Measurements from ENCODE around the gene TUB. TPM values are rescaled to one million over a fixed set of nuclear protein-coding genes. Genes with fewer than 3 reads are reported as not detected.

TUB gene
- total RNA-seq, 1 experiment from 2014 or later: not detected

DNA sequence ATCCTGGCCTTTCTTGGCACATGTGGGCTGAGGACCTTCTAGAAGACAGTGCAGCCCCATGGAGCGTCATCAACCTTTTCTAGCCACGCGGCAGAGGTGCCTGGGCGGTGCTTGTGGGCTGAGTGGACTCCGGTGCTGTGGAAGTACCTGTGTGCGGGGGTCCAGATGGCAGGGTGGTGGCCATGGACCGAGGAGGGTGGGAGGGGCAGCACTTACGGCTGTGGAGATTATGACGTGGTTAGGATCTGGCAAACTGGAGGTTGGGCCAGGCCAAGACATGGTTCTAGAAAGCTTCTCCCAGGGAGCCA, 2.0 kb downstream of the TUB start:
- TF ChIP-seq EZH2 (IDR thresholded peaks at IDR 0.05; ENCODE audit: low read depth): no peak
- TF ChIP-seq, protein P1, sequence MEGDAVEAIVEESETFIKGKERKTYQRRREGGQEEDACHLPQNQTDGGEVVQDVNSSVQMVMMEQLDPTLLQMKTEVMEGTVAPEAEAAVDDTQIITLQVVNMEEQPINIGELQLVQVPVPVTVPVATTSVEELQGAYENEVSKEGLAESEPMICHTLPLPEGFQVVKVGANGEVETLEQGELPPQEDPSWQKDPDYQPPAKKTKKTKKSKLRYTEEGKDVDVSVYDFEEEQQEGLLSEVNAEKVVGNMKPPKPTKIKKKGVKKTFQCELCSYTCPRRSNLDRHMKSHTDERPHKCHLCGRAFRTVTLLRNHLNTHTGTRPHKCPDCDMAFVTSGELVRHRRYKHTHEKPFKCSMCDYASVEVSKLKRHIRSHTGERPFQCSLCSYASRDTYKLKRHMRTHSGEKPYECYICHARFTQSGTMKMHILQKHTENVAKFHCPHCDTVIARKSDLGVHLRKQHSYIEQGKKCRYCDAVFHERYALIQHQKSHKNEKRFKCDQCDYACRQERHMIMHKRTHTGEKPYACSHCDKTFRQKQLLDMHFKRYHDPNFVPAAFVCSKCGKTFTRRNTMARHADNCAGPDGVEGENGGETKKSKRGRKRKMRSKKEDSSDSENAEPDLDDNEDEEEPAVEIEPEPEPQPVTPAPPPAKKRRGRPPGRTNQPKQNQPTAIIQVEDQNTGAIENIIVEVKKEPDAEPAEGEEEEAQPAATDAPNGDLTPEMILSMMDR (conservative IDR thresholded peaks at IDR 0.05): no peak
- Histone ChIP-seq H3K9me2 (ENCODE audit: insufficient read depth) (no peaks in the 10 kb centered on the region), H3K79me2 (ENCODE audit: low read depth) (no peaks in the 10 kb centered on the region), H3K27me3 (ENCODE audit: insufficient read depth, low read depth) (peaks cover 13% of the 10 kb centered on the region; the same call in 1 of the 2 replicates), H3F3A (ENCODE audit: insufficient read depth, low read depth) (no peaks in the 10 kb centered on the region), H3K4me1 (replicated peaks; ENCODE audit: insufficient read depth) (no peaks in the 10 kb centered on the region), H4K20me1 (ENCODE audit: insufficient read depth) (no peaks in the 10 kb centered on the region), H3K4me3 (no peak overlapping the region), H3K9me3 (ENCODE audit: insufficient read depth, low read depth) (no peaks in the 10 kb centered on the region), H3K36me3 (ENCODE audit: low read depth) (no peaks in the 10 kb centered on the region), H3K4me2 (no peak overlapping the region), H2AFZ (no peak overlapping the region), H3K27ac (no peak overlapping the region)
- no TSS peak for BruUV-seq (replicated peaks)
- ChIA-PET POLR2A (ENCODE audit: unreplicated experiment) (no interaction called here), CTCF (no interaction called here)
- DNase-seq: no peak
- intact Hi-C loops (cut with micrococcal nuclease; ENCODE audit: unreplicated experiment): no loop called here

DNA sequence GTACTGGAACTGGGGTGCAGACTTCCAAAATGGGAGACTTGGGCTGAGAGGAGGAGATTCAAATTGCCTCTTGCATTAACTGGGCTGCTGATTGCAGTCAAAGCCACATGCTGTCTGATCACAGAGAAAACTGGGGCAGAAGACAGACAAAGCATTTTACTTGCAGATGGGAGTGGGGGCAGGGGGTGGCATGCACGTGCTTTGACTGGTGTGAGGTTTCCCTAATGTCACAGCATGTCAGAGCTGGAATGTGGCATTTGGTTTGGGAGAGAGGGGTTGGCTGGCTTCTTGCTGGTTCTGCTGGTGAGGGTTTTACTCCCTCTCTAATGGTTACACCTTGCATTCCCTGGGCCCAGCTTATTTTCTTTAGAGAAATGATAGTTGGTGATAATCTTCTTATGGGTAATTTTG, 2.9 kb downstream of the TUB start:
- H3K36me3 ChIP-seq (ENCODE audit: low read depth): no peaks in the 10 kb centered on the region
- no peaks in the 10 kb centered on the region for H3K79me2 ChIP-seq (ENCODE audit: low read depth)
- CTCF ChIA-PET: no interaction called here
- intact Hi-C loops (cut with micrococcal nuclease; ENCODE audit: unreplicated experiment): no loop called here
- H3F3A ChIP-seq (ENCODE audit: insufficient read depth, low read depth): no peaks in the 10 kb centered on the region
- no peaks in the 10 kb centered on the region for H3K9me3 ChIP-seq (ENCODE audit: insufficient read depth, low read depth)
- peaks cover 13% of the 10 kb centered on the region; the same call in 1 of the 2 replicates for H3K27me3 ChIP-seq (ENCODE audit: insufficient read depth, low read depth)
- no peak overlapping the region for H3K4me3 ChIP-seq
- no peak for DNase-seq
- POLR2A ChIA-PET (ENCODE audit: unreplicated experiment): no interaction called here
- TF ChIP-seq, protein P1 (conservative IDR thresholded peaks at IDR 0.05): no peak
- no peak for TF ChIP-seq EZH2 (IDR thresholded peaks at IDR 0.05; ENCODE audit: low read depth)
- no peak overlapping the region for H3K4me2 ChIP-seq
- no peak overlapping the region for H3K27ac ChIP-seq
- H3K9me2 ChIP-seq (ENCODE audit: insufficient read depth): no peaks in the 10 kb centered on the region
- no peaks in the 10 kb centered on the region for H3K4me1 ChIP-seq (replicated peaks; ENCODE audit: insufficient read depth)
- BruUV-seq (replicated peaks): no TSS peak
- no peaks in the 10 kb centered on the region for H4K20me1 ChIP-seq (ENCODE audit: insufficient read depth)
- H2AFZ ChIP-seq: no peak overlapping the region

GRCh38 chr11:8084352-8084751, 3.3 kb downstream of the TUB start:
- no TSS peak for BruUV-seq (replicated peaks)
- H3K27ac ChIP-seq: no peak overlapping the region
- no peak overlapping the region for H3K4me3 ChIP-seq
- ChIA-PET CTCF (no interaction called here), POLR2A (ENCODE audit: unreplicated experiment) (no interaction called here)
- no peaks in the 10 kb centered on the region for H3F3A ChIP-seq (ENCODE audit: insufficient read depth, low read depth)
- H2AFZ ChIP-seq: no peak overlapping the region
- H3K27me3 ChIP-seq (ENCODE audit: insufficient read depth, low read depth): peaks cover 13% of the 10 kb centered on the region; the same call in 1 of the 2 replicates
- H4K20me1 ChIP-seq (ENCODE audit: insufficient read depth): no peaks in the 10 kb centered on the region
- H3K79me2 ChIP-seq (ENCODE audit: low read depth): no peaks in the 10 kb centered on the region
- DNase-seq: no peak
- intact Hi-C loops (cut with micrococcal nuclease; ENCODE audit: unreplicated experiment): no loop called here
- no peaks in the 10 kb centered on the region for H3K4me1 ChIP-seq (replicated peaks; ENCODE audit: insufficient read depth)
- no peaks in the 10 kb centered on the region for H3K9me3 ChIP-seq (ENCODE audit: insufficient read depth, low read depth)
- no peak overlapping the region for H3K4me2 ChIP-seq
- H3K9me2 ChIP-seq (ENCODE audit: insufficient read depth): no peaks in the 10 kb centered on the region
- H3K36me3 ChIP-seq (ENCODE audit: low read depth): no peaks in the 10 kb centered on the region
- TF ChIP-seq, protein P1 (conservative IDR thresholded peaks at IDR 0.05): no peak
- no peak for TF ChIP-seq EZH2 (IDR thresholded peaks at IDR 0.05; ENCODE audit: low read depth)
